ENCODE results near the gene ARF6. TPM values are rescaled to one million over a fixed set of nuclear protein-coding genes. Genes with fewer than 3 reads are reported as not detected.
A peak's percentile ranks its signal among the peaks of the same experiment; 100 is the strongest.

Gene ARF6
- total and polyA plus RNA-seq, 9 of the 15 experiments (the other 6 are each of a cell fraction or from before 2014, with no cell fraction given) = 15.3 to 35.2 (median 24.9) TPM

DNA sequence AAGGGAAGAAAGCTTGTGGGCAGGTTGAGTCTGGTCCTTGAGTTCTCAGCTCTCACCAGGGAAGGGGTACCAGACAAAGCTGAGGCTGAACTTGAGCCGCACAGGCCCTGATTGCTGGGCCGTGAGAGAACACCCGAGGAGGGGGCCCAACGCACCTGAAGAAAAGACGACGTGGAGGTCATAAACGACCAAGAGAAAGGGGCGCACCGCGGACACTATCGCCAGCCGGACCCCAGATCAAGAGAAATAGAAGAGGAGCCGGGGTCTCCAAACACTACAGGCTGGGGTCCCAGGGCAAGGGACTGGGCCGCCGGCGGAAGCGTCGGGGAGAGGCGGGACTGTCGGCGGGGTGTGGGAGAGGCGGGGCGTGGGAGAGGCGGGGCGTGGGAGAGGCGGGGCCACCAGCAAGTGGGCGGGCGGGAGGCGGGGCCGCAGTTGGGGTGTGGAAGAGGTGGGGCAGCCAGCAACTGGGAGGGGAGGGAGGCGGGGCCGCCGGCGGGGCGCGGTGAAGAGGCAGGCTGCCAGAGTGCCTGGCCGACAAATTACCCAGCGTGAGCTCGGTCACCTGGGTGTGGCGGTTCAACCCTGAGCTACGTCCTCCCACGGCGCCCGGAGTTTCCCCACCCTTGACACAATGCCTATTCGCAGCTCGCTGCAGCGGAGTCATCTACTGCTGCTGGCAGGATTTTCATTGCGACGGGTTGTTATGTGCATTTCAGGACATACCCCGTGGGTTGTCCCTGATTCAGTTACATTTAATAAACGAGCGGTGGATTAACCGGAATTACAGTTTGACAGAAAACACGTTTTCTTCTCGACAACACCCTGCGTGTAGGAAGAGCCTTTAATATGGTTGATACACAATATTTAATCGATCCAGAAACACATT lies 24.8 kb upstream of the ARF6 start (continued):
- TF ChIP-seq, protein P1, sequence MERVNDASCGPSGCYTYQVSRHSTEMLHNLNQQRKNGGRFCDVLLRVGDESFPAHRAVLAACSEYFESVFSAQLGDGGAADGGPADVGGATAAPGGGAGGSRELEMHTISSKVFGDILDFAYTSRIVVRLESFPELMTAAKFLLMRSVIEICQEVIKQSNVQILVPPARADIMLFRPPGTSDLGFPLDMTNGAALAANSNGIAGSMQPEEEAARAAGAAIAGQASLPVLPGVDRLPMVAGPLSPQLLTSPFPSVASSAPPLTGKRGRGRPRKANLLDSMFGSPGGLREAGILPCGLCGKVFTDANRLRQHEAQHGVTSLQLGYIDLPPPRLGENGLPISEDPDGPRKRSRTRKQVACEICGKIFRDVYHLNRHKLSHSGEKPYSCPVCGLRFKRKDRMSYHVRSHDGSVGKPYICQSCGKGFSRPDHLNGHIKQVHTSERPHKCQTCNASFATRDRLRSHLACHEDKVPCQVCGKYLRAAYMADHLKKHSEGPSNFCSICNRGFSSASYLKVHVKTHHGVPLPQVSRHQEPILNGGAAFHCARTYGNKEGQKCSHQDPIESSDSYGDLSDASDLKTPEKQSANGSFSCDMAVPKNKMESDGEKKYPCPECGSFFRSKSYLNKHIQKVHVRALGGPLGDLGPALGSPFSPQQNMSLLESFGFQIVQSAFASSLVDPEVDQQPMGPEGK (CRISPR knock-in tag; IDR thresholded peaks at IDR 0.05; ENCODE audit: borderline replicate concordance) = no peak
- TF ChIP-seq CREB1 (IDR thresholded peaks at IDR 0.05) (peak; percentile 62), CREB1 (CRISPR knock-in tag; IDR thresholded peaks at IDR 0.05) (peak; percentile 42; the same call in 1 of the 2 replicates), PCBP2 (IDR thresholded peaks at IDR 0.05; ENCODE audit: low read depth, low read length, poor library complexity, severe bottlenecking) (no peak), GABPB1 (CRISPR knock-in tag; IDR thresholded peaks at IDR 0.05) (0 out of 2 replicates have a peak, but pooled peaks have one; percentile 36), CREM (IDR thresholded peaks at IDR 0.05; ENCODE audit: low read depth) (peak; percentile 84), SOX6 (IDR thresholded peaks at IDR 0.05) (peak; percentile 65; the same call in 1 of the 2 replicates), ATF1 (CRISPR knock-in tag; IDR thresholded peaks at IDR 0.05) (no peak), ATF1 (tag; IDR thresholded peaks at IDR 0.05) (peak; percentile 47), ASH1L (IDR thresholded peaks at IDR 0.05; ENCODE audit: borderline replicate concordance, low read depth, partially characterized antibody) (no peak), BHLHE40 (IDR thresholded peaks at IDR 0.05; ENCODE audit: low read length) (peak; percentile 67), DDX20 (tag; IDR thresholded peaks at IDR 0.05; ENCODE audit: low read depth) (no peak), NBN (IDR thresholded peaks at IDR 0.05; ENCODE audit: low read depth) (peak; percentile 37; the same call in 1 of the 2 replicates), ARID2 (IDR thresholded peaks at IDR 0.05) (no peak), RB1 (IDR thresholded peaks at IDR 0.05; ENCODE audit: low read depth) (no peak), POLR2G (IDR thresholded peaks at IDR 0.05; ENCODE audit: low read depth, low read length) (peak; percentile 73), EP400 (IDR thresholded peaks at IDR 0.05) (peak; percentile 49; the same call in 1 of the 2 replicates)
- TF ChIP-seq, protein P2, sequence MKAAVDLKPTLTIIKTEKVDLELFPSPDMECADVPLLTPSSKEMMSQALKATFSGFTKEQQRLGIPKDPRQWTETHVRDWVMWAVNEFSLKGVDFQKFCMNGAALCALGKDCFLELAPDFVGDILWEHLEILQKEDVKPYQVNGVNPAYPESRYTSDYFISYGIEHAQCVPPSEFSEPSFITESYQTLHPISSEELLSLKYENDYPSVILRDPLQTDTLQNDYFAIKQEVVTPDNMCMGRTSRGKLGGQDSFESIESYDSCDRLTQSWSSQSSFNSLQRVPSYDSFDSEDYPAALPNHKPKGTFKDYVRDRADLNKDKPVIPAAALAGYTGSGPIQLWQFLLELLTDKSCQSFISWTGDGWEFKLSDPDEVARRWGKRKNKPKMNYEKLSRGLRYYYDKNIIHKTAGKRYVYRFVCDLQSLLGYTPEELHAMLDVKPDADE (conservative IDR thresholded peaks at IDR 0.05; ENCODE audit: control insufficient read depth, low read depth, low read length) = 0 out of 2 replicates have a peak, but pooled peaks have one; percentile 58
- TF ChIP-seq, protein P3, sequence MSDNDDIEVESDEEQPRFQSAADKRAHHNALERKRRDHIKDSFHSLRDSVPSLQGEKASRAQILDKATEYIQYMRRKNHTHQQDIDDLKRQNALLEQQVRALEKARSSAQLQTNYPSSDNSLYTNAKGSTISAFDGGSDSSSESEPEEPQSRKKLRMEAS (CRISPR knock-in tag; IDR thresholded peaks at IDR 0.05) = peak; percentile 22; the same call in 1 of the 2 replicates
- TF ChIP-seq, protein P4, sequence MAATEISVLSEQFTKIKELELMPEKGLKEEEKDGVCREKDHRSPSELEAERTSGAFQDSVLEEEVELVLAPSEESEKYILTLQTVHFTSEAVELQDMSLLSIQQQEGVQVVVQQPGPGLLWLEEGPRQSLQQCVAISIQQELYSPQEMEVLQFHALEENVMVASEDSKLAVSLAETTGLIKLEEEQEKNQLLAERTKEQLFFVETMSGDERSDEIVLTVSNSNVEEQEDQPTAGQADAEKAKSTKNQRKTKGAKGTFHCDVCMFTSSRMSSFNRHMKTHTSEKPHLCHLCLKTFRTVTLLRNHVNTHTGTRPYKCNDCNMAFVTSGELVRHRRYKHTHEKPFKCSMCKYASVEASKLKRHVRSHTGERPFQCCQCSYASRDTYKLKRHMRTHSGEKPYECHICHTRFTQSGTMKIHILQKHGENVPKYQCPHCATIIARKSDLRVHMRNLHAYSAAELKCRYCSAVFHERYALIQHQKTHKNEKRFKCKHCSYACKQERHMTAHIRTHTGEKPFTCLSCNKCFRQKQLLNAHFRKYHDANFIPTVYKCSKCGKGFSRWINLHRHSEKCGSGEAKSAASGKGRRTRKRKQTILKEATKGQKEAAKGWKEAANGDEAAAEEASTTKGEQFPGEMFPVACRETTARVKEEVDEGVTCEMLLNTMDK (IDR thresholded peaks at IDR 0.05; ENCODE audit: borderline replicate concordance, insufficient read depth, low read depth, low read length, poor library complexity, severe bottlenecking) = no peak

All from K562 (cell line).